Islet precursor cell (in vitro differentiated cells): ENCODE data around the gene RFC3.

Experiments
- DNase-seq: peaks from one replicate; pipeline ENCODE4 v3.0.0-alpha.2; 2018

The RFC3 gene

GRCh38 chr13:33869005-33869404 is 51.1 kb downstream of the RFC3 start:
- DNase-seq, result no peak

DNA sequence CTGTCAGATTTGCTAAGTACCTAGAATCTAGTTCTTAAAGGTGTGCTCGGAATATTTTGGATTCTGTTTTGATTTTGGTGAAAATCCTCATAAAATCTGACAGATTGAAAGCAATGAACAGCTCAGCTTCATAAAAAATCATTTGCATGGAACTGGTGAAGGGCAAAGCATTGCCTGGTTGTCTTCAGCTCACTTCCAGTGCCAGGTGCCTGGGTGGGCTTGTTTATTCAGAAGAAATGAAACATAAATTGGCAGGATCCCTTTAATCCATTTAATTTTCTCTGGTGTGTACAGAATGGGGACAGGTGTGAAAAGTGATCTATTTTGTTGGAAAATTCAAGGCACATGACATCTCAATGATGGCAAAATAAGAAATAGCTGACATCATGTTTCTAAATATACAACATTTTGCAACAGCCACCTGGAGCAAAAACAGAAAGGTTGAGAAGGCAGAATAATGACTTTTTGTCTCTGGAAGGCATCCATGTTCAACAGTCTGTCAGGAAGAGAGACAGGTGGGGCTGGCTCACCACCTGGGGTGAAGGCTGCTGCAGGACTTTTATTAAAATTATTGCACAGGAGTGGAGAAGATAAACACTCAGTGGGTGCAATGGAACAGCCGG is 52.2 kb downstream of the RFC3 start:
- DNase-seq, result no peak

DNA sequence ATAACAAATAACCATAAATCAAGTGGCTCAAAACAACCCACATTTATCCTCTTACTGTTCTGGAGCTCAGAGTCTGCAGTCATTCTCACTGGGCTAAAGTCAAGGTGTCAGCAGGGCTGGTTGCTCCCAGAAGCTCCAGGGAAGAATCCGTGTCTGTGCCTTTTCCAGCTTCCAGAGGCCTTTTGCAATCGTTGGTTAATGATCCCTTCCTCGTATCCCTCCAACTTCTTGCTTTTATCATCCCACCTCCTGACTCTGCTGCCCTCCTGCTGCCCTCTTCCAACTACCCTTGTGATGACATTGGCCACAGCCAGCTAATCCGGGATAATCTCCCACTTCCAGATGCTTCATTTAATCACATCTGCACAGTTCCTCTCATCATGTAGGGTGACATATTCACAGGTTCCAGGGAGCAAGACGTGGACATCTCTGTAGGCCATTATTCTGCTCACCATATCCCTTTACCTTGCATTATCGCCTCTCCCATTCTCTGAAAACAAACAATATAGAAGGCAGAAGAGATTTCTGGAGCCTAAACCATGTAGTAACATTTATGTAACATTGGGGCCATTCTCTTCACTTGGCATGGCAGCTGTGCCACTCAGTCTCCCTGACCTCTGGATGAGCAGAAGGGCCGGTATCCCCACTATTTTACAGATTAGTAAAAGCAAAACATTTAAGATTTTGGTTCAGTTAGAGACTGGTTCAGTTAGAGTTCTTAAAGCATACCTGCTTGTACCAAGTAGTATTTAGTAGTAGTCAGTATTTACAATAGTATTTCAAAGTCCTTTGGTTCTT is 53.5 kb downstream of the RFC3 start:
- DNase-seq, result no peak

GRCh38 chr13:33872005-33872351 is 54.0 kb downstream of the RFC3 start:
- no peak for DNase-seq

DNA sequence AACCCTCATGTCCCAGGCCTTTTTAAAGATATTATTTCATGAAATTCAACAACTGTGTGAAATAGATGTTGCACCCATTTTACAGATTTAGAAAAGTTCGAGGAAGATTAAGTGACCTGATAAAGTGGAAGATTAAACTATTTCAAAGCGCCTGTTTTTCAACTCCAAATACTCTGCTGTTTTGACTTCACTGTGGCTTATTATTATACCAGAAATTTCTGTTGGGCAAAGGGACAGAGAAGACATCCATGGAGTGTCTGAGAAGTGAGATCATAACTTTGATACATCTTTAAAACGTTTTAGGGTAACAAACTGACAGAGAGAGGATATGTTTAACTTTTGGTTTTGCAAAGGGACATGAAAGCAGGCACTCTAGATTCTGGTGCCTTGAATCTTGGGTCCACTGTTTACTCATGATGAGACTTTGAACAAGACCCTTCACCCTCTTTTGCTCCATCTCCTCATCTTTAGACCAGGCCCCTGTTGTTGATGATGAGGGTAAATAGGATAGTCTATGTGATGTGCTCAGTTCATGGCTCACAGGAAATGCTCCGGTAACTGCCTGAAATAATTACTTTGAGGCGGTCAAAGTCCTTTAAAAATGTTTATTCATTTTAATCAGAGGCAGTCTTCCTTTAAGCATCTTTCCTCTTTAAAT is 55.4 kb downstream of the RFC3 start:
- DNase-seq, result no peak

- no peak for DNase-seq
Measured at GRCh38 chr13:33874871-33875270, 56.9 kb downstream of the RFC3 start.

DNA sequence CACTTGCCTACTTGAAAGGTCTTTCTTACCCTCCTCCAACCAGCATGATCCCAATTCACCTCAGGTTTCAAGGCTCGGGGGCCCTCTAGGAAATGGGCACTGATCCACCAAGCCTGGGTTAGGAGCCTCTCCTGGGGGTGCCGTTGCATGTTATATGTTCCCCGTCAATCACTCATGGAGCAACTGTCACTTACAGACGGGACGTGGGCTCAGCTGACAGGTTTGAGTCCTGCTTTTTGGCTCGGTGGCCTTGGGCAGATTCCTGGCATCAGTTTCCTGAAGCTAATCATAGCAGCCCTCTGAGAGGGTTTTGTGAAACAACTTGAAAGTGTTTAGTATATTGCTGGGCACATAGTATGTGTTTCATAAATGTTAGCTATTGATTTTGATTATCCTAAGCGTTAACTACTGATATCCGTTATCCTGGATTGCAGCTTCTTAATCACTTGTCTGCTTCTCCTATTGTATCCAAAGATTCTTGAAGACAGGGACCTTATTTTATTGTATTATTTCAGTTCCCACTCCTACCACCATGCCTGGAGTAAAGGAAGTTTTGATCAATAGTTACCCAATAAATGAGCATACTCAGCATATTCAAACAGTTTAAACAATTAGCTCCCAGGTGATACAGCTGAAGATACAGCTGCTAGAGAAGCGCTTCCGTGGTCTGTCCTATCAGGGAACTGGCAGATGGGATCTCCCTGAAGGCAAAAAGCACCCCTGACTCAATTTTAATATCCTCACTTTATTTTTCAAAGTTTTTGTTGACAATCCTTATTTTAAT is 57.9 kb downstream of the RFC3 start:
- DNase-seq, result no peak

DNA sequence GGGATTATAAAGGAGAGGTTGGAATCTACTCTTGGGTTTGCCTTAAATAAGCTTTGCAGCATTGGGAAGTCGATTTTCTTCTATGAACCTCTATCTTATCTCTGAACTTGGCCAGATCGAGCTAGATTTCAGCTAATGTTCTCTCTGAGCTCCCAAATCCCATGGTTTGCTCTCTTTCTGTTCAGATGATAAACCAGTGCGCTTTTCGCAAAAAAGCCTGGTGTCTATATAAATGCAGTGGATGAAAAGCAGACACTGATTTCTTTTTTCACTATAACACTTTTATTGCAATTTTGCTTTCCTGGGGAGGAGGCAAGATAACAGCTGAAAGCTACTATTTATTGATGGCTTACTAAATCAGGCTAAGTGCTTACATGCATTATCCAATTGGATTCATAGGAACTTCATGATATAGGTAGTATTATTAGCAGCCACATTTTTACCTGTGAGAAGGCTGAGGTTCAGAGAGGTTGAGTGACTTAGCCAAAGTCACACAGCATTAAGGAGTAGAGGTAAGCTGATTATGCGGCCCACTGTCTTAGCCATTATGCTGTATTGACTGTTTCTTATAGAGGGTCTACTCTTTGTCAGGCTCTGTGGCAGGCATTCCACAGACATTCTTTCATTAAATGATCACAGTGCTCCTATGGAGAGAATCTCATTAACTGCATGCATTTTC is 58.9 kb downstream of the RFC3 start:
- no peak for DNase-seq

GRCh38 chr13:33879118-33879517 is 61.2 kb downstream of the RFC3 start:
- no peak for DNase-seq

DNA sequence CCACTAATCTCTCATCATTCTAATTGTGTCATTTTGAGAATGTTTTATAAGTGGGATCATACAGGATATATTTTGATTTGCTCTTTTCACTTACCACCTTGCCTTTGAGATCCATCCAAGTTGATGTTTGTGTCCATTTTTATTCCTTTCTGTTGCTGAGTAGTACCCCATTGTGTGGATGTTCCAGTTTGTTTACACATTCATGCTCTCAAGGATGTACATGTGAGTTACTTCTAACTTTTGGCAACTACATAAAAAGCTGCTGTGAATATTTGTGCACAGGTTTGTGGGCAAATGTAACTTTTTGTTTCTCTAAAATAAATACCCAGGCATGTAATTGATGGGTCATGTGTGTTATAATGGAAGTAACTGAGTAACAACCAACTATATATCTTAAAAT is 64.9 kb downstream of the RFC3 start:
- no peak for DNase-seq

GRCh38 chr13:33884531-33885220 is 66.7 kb downstream of the RFC3 start:
- DNase-seq, result no peak
